ENCODE measurements around the gene TMTC2.
A peak's percentile ranks its signal among the peaks of the same experiment; 100 is the strongest.
"Not testable (repeated sequence)": the region's sequence is repeated elsewhere in the genome, so short reads cannot be mapped to it uniquely, and the experiment has no call there.

TMTC2 gene

GRCh38 chr12:82842480-82842879 lies 155.8 kb downstream of the TMTC2 start:
- DNase-seq = no peak

GRCh38 chr12:82845076-82845475 lies 158.4 kb downstream of the TMTC2 start:
- not testable (repeated sequence) for DNase-seq

DNA sequence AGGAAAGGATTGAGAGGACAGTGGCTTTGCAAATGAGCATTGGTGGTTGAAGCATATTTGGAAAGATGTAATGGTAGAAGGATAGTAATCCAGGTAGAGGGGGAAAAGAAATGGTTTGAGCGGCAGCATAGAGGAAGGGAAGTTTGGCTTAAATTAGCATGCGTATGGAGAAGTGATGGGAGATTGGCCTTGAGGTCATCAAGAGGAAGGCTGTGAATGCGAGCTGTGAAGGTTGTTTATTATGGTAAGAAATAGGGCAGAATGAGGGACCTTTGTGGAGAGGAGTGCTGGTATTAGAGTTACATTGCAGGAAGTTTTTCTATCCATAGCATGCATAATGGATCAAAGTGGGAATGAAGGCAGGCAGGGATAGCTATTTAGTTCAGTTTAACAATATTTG lies 162.1 kb downstream of the TMTC2 start:
- DNase-seq = no peak

DNA sequence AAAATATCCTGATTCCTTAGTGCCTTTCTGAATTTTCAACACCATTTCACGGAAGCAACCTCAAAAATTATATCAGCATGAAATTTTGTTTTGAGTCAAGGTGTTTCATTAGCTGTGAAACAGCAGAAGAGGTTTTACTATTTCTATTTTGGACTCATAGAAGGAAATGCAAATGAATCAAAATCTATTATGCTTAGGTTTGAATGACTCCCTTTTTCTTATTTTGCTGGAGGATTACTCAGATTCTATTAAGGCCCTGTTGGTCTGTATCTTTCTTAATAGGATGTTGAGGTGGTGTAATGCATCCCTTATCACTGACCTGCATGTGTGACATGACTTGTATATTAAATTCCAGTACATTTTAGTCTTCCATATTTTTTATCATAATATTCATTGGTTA lies 165.8 kb downstream of the TMTC2 start:
- DNase-seq = no peak

DNA sequence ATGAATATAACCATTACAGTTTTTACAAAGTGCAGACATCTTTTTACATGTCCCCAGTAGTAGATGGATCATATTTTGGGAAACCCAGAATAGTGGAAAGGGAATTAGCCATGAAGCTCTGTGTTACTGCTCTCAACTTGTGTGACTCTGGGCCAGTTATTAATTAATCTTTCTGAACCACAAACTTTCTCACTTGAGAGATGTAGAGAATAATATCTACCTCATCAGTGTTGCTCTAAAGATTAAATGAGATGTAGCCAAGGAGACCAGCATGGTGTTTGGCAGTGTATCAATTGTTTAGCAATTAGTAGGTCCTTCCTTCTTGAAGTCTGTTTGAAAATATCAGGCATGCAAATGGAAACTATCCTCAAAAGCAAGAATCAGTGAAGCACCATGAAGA lies 169.2 kb downstream of the TMTC2 start:
- no peak for DNase-seq

DNA sequence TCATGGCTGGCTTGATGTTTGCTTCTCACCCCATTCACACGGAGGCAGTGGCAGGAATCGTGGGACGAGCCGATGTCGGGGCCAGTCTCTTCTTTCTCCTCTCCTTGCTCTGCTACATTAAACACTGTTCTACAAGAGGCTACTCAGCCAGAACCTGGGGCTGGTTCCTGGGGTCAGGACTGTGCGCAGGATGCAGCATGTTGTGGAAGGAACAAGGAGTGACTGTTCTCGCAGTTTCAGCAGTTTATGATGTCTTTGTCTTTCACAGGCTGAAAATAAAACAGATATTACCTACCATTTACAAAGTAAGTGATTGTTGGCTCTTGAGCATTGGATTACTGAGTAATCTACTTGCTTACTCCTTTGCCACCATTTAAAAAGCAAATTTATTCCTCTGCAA lies 170.6 kb downstream of the TMTC2 start:
- DNase-seq = peak; percentile 39

DNA sequence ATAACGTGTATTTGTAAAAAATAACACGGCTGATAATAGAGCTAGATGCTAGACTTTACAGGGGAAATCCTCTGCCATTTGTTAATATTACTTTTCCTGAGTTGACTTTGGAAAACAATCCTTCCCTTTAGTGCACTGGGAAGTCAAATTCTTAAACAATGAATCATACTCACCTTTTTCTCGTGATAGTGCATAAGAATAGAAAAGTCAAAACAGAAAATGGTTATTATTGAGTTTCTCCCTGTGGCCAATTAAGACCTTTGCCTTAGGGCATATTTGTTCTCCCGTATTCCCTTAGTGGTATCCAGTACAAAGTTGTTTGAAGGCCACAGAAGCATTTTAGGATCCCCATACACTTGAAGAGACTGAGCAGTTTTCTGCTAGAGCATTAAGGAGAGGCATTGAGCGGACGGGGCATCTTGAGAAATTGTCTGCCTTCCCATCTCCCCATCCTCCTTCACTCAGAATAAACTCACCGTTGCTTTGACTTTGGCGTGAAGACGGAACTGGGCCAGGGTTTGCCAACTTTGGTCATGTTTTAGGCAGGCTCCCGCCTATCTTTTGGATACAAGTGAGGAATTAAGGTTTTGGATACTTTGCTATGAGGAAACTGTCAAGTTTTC lies 171.3 kb downstream of the TMTC2 start:
- DNase-seq = no peak

DNA sequence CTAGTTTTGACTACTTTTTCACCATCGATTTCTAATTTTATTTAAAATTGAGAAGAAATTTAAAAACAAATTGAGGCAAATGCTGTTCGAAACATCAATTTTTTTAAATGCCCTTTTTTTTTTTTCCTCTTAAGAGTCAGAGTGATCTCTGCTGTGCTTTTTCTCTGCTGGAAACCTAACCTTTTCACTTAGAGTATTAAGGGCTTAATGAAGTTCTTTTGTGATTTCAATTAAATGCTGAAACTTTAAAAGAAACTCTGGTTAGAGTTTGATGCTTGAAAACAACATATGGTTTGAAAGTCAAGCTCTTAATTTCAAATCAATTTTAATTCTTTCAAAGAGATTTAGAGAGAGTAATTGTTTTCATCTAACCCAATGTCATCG lies 171.8 kb downstream of the TMTC2 start:
- DNase-seq = no peak

DNA sequence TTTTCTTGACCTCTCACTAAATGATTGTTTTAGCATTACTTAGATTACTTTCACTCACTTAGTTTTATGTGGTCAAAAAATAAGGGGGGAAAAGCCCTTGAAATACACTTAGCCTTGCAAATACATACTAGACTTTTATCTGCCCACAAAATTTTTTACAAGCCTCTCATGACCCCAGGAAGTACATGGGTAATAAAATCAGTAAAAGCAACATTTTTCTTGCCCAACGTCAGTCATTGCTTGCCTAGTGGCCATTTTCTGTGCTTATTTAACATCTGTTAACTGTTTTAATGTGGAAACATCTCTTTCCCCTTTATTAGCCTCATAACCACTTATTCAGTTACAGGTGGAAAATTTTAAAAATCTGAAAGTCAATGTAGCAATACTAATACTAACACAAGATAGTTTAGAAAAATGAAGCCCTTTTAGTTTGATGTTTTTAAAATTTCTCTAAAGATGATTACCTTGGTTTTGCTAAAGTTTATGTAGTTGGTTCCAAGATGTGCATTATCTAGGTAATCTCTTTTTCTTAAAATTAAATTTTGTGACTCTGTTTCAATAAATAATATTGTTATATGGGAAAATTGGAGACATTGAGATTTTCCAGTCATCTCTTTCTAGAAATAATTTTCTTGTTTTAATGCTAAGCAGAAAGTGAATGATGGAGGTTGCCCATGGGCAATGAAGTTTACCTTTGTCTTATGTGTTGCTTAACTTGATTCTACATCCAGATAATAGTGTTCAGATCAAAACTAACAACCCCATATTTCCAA lies 175.5 kb downstream of the TMTC2 start:
- no peak for DNase-seq

- DNase-seq = no peak
Measured at GRCh38 chr12:82862876-82863649, 176.4 kb downstream of the TMTC2 start.

DNA sequence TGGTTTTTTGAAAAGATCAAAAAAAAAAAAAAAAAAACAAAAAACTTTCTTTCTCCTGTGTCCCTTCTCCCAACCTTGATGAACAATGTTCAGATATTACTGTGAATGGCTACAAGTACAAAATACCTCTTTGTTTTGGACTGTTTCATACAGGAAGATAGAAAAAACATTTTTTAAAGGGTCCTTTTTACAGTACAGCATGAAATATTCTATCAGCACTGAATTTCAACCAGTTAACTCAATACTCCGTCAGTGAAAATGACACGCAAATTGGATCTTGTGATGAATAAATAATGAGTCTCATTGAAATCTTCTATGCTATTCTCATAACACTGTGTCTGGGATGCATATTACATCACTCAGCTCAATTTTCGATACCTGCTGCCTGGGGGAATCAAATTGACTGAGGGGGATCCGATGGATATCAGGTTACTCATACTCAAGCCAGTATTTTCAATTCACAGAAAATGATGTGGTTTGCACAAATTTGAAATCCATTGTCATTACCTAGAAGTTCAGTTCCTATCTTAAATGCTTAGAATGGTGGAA lies 179.6 kb downstream of the TMTC2 start:
- no peak for DNase-seq

GRCh38 chr12:82866946-82867345 lies 180.2 kb downstream of the TMTC2 start:
- DNase-seq = no peak

DNA sequence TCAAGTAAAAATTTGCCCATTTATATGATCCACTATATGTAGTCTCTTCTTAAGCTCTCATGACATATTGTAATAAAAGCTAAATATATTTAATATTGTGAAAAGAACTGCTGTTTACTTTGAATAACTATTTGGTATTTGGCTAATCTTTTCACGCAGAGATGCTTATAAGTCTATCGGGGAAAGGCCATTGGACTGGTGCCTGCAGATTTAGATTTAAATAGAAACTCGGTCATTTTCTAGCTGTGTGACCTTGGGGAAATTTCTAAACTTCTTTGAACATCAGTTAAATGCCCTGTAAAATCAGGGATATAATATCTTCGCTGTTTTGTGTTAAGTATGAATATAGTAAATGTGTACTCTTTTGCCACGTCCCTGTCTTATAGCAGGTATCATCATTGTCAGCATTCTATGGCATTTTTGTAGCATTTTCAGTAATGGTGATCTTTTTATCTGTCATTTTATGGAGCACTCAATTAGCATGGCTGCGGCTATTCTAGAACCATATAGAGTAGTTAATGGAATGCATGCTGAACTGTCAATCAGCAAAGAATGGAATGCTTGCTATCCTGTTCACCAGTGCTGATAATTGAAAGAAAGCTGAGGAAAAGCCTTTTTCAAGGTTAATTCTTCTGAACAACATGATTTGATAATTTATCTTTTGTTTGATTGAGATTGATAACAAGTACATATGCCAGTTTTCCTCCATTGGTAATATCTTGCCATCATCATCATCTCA lies 181.2 kb downstream of the TMTC2 start:
- DNase-seq = no peak

GRCh38 chr12:82870771-82871377 lies 184.2 kb downstream of the TMTC2 start:
- DNase-seq = no peak

GRCh38 chr12:82872088-82872487 lies 185.4 kb downstream of the TMTC2 start:
- no peak for DNase-seq

GRCh38 chr12:82873309-82873708 lies 186.6 kb downstream of the TMTC2 start:
- DNase-seq = no peak

GRCh38 chr12:82873951-82874350 lies 187.2 kb downstream of the TMTC2 start:
- no peak for DNase-seq

- DNase-seq = no peak
Measured at GRCh38 chr12:82874945-82875344, 188.2 kb downstream of the TMTC2 start.

DNA sequence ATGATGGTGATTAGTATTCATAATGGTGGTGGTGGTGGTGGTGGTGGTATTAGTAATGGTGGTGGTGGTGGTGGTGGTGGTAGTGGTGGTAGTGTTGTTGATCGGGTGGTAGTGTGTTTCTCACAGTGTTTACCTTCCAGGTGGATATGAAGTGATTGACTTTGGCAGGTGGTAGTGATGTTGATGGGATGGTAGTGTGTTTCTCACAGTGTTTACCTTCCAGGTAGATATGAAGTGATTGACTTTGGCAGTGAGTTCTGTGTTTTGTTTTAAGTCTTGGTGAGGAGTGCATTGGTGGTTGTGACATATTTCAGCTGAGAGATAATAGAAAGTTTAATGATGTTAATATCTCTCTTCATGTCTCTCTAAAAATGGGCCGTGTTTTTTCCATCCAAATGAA lies 189.4 kb downstream of the TMTC2 start:
- DNase-seq = no peak

DNA sequence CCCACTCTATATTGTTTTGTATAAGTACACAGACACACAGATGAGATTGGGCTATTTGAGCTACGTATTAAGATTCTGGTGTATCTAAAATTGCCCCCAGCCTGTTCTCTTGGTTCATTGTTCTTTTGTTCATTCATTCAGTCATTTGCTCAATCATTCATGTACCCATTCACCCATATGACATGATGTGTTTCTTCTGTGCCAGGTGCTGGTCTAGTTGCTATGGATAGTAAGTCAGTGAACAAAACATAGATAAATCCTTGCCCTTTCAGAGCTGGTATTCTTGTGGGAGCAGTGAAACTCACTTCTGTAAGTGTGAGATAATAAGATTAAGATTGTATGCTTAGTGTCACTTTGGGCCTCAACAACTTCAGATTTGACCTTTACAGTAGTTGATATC lies 191.3 kb downstream of the TMTC2 start:
- no peak for DNase-seq

DNA sequence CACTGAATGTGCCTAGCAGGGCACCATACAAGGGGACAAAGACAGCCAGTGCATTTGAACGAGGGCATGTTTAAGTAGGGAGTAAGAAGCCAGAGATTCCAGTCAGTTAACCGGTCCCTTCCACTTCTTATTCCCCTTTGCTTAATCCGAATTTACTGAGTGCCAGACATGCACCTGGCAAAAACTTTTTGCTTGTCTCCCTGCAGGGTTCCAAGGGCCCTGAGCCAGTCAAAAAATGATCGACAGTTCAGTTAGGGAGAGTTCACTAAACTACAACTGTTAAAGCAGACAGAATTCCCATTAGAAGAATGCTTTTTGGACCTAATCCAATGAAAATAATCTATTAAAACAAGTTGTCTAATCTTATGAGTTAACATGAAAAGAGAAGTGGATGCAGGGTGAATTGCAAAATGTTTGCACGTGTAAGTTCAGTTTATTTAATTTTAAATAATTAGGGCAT lies 193.8 kb downstream of the TMTC2 start:
- no peak for DNase-seq
